PC-3 (cell line): ENCODE data around the gene ZNF611. TPM values are rescaled to one million over a fixed set of nuclear protein-coding genes. Genes with fewer than 3 reads are reported as not detected.
A peak's percentile ranks its signal among the peaks of the same experiment; 100 is the strongest.
"Not testable (repeated sequence)": the region's sequence is repeated elsewhere in the genome, so short reads cannot be mapped to it uniquely, and the experiment has no call there.

Experiments used
- ATAC-seq: fragments of 200-7000 bp; cut with Tn5 transposase; 2 replicates; pipeline ENCODE4 v1.9.1; 2020; ENCODE audit warnings: mild to moderate bottlenecking, moderate library complexity
- BruUV-seq: library from RNA; stranded (reverse); fragments of 400-500 nt; replicated peaks from 2 replicates; lab custom pipeline; 2021; lab: Mats Ljungman, UMichigan
- CTCF ChIA-PET: fragments of 300-600 bp; sonication (Branson Sonifier 250); formaldehyde crosslinking; loops from one replicate; lab custom pipeline; 2022; ENCODE audit warnings: antibody characterized with exemption; lab: Charles Lee
- POLR2A ChIA-PET: fragments of 300-600 bp; sonication (Branson Sonifier 250); formaldehyde crosslinking; loops from one replicate; lab custom pipeline; 2022; ENCODE audit warnings: antibody characterized with exemption; ENCODE audit not compliant: unreplicated experiment; lab: Charles Lee
- DNase-seq: peaks from one replicate; pipeline ENCODE4 v3.0.0-alpha.2; 2015
- H2AFZ ChIP-seq: fragments of 300-600 bp; sonication (generic); 2 replicates; pipeline ENCODE4 v1.6.0; 2016; ENCODE audit warnings: antibody characterized with exemption, low read length
- H3F3A ChIP-seq: fragments of 300-600 bp; sonication (generic); one replicate; pipeline ENCODE4 v1.6.0; 2017; ENCODE audit warnings: antibody characterized with exemption, low read length, control low read depth, mild to moderate bottlenecking; ENCODE audit not compliant: unreplicated experiment
- H3K27ac ChIP-seq: fragments of 300-600 bp; sonication (generic); 2 replicates; pipeline ENCODE4 v1.5.1; 2016; ENCODE audit warnings: mild to moderate bottlenecking, low read length
- H3K27me3 ChIP-seq: fragments of 300-600 bp; sonication (generic); 2 replicates; pipeline ENCODE4 v1.6.1; 2016; ENCODE audit warnings: low read length, mixed read lengths
- H3K36me3 ChIP-seq: fragments of 300-600 bp; sonication (generic); 2 replicates; pipeline ENCODE4 v1.6.1; 2016; ENCODE audit warnings: low read depth, mixed run types, low read length, mixed read lengths
- H3K4me1 ChIP-seq: fragments of 300-600 bp; sonication (generic); 2 replicates; pipeline ENCODE4 v1.5.1; 2016; ENCODE audit warnings: low read length; ENCODE audit not compliant: insufficient read depth
- H3K4me2 ChIP-seq: fragments of 300-600 bp; sonication (generic); 2 replicates; pipeline ENCODE4 v1.6.0; 2016; ENCODE audit warnings: low read length
- H3K4me3 ChIP-seq: fragments of 300-600 bp; sonication (generic); 2 replicates; pipeline ENCODE4 v1.5.1; 2016; ENCODE audit warnings: mild to moderate bottlenecking, low read length, mixed read lengths
- H3K79me2 ChIP-seq: fragments of 300-600 bp; sonication (generic); 2 replicates; pipeline ENCODE4 v1.6.1; 2017; ENCODE audit warnings: low read length, mixed read lengths
- H3K9ac ChIP-seq: fragments of 300-600 bp; sonication (generic); 2 replicates; pipeline ENCODE4 v1.6.0; 2016; ENCODE audit warnings: mild to moderate bottlenecking, low read length
- H3K9me2 ChIP-seq: fragments of 300-600 bp; sonication (generic); replicated peaks from 2 replicates; pipeline ENCODE4 v1.6.1; 2016; ENCODE audit warnings: mixed run types, low read length, mixed read lengths
- H3K9me3 ChIP-seq: fragments of 300-600 bp; sonication (generic); 2 replicates; pipeline ENCODE4 v1.6.1; 2016; ENCODE audit warnings: low read length, mixed read lengths
- H4K20me1 ChIP-seq: fragments of 300-600 bp; sonication (generic); 2 replicates; pipeline ENCODE4 v1.6.1; 2016; ENCODE audit warnings: low read length, mixed read lengths
- EZH2 ChIP-seq: fragments of 300-600 bp; sonication (generic); IDR thresholded peaks from one replicate; pipeline ENCODE4 v1.6.1; 2017; ENCODE audit warnings: antibody characterized with exemption, mild to moderate bottlenecking, low read length; ENCODE audit not compliant: unreplicated experiment
- EZH2phosphoT487 ChIP-seq: fragments of 300-600 bp; sonication (generic); IDR thresholded peaks from 2 replicates; pipeline ENCODE4 v1.6.1; 2018; ENCODE audit warnings: mild to moderate bottlenecking, antibody characterized with exemption, low read length, borderline replicate concordance
- intact Hi-C: fragments of 100-400 bp; cut with micrococcal nuclease; formaldehyde crosslinking; loops from 2 replicates; pipeline ENCODE4 v1.9.0; 2023
- total RNA-seq: library from RNA; depleted of rRNA; stranded (reverse); fragments of >200 nt; gene quantifications from 2 replicates; pipeline ENCODE4 v1.2.3, GENCODE V29; 2014
- TF ChIP-seq, protein P1 (sequence below): fragments of 300-600 bp; sonication (generic); conservative IDR thresholded peaks from 2 replicates; pipeline ENCODE4 v1.5.1; 2017; ENCODE audit warnings: antibody characterized with exemption, low read depth, mild to moderate bottlenecking, low read length

Gene ZNF611
- total RNA-seq, 1 experiment from 2014 or later: 8.4 TPM

DNA sequence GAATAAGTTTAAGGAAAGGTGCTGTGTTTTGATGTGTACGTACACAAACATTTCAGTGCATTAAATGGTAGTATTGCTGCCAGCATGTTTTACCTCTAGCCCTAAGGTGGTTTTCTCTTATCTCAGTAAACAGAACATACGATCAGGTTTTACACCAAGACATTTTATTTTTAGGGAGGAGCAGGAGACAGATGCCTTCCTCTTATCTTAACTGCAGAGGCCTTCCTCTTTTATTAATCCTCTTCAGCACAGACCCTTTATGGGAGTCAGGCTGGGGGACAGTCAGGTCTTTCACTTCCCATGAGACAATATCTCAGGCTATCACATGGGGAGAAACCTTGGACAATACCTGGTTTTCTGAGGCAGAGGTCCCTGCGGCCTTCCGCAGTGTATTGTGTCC lies 14.9 kb upstream of the ZNF611 start:
- H3K9me2 ChIP-seq: no peaks in the 10 kb centered on the region
- CTCF ChIA-PET: no interaction called here

DNA sequence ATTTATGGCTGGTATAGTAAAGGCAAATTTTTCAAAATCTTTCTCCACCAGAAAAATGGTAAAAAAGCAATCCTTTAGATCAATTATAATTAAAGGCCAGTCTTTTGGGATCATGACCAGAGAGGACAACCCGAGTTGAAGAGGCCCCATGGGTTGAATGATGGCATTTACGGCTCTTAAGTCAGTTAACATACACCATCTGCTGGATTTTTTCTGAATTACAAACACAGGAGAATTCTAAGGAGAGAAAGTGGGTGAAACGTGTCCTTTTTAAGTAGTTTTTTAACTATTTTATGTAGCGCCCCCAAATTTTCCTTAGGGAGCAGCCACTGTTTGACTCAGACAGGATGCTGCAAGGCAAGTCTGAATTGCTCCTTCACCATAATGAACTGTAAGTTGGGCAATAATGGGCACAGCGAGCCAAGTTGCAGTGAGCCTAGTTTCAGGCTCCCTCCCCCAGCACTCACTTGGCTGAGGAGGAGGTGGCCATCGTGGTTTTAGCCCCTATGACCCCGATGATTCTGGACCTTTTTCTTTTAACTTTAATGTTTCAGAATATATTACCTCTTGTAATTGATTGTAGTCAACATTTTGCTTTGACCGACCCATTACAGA lies 13.6 kb upstream of the ZNF611 start:
- no peaks in the 10 kb centered on the region for H3K9me2 ChIP-seq
- H3F3A ChIP-seq: no peaks in the 10 kb centered on the region
- no peaks in the 10 kb centered on the region for H4K20me1 ChIP-seq
- H3K27ac ChIP-seq: no peak overlapping the region
- H2AFZ ChIP-seq: 0 out of 2 replicates have a peak overlapping the region, but pooled peaks have one; percentile 52
- H3K9me3 ChIP-seq: no peaks in the 10 kb centered on the region
- ChIA-PET CTCF (no interaction called here), POLR2A (no interaction called here)
- TF ChIP-seq, protein P1, sequence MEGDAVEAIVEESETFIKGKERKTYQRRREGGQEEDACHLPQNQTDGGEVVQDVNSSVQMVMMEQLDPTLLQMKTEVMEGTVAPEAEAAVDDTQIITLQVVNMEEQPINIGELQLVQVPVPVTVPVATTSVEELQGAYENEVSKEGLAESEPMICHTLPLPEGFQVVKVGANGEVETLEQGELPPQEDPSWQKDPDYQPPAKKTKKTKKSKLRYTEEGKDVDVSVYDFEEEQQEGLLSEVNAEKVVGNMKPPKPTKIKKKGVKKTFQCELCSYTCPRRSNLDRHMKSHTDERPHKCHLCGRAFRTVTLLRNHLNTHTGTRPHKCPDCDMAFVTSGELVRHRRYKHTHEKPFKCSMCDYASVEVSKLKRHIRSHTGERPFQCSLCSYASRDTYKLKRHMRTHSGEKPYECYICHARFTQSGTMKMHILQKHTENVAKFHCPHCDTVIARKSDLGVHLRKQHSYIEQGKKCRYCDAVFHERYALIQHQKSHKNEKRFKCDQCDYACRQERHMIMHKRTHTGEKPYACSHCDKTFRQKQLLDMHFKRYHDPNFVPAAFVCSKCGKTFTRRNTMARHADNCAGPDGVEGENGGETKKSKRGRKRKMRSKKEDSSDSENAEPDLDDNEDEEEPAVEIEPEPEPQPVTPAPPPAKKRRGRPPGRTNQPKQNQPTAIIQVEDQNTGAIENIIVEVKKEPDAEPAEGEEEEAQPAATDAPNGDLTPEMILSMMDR: peak; percentile 73
- no peak for TF ChIP-seq EZH2
- BruUV-seq: no TSS peak
- H3K9ac ChIP-seq: no peak overlapping the region
- no peak overlapping the region for H3K4me3 ChIP-seq
- DNase-seq: peak; percentile 67
- intact Hi-C loops: loop anchor here (1.0 kb wide), 3 partner anchors 110 to 500 kb away; partner anchors contain the start of genes ZNF808 and ZNF83
- H3K36me3 ChIP-seq: no peaks in the 10 kb centered on the region
- H3K4me2 ChIP-seq: peak overlapping the region; percentile 46
- peak; percentile 62 for ATAC-seq
- H3K79me2 ChIP-seq: no peaks in the 10 kb centered on the region
- no peaks in the 10 kb centered on the region for H3K27me3 ChIP-seq
- no peaks in the 10 kb centered on the region for H3K4me1 ChIP-seq

More for the DNA sequence above, 14.9 kb upstream of the ZNF611 start:
- Histone ChIP-seq H3K27me3 (no peaks in the 10 kb centered on the region), H3K4me2 (no peak overlapping the region), H3K79me2 (no peaks in the 10 kb centered on the region), H3K36me3 (no peaks in the 10 kb centered on the region), H3K4me3 (no peak overlapping the region), H3K9me3 (peaks cover 4% of the 10 kb centered on the region; the same call in 1 of the 2 replicates), H2AFZ (no peak overlapping the region), H3K27ac (no peak overlapping the region), H3K9ac (no peak overlapping the region), H3F3A (no peaks in the 10 kb centered on the region), H3K4me1 (no peaks in the 10 kb centered on the region), H4K20me1 (no peaks in the 10 kb centered on the region)
- POLR2A ChIA-PET: no interaction called here
- no TSS peak for BruUV-seq
- DNase-seq: no peak
- ATAC-seq: no peak
- TF ChIP-seq EZH2phosphoT487: no peak
- TF ChIP-seq, protein P1: no peak
- no peak for TF ChIP-seq EZH2
- intact Hi-C loops: no loop called here

DNA sequence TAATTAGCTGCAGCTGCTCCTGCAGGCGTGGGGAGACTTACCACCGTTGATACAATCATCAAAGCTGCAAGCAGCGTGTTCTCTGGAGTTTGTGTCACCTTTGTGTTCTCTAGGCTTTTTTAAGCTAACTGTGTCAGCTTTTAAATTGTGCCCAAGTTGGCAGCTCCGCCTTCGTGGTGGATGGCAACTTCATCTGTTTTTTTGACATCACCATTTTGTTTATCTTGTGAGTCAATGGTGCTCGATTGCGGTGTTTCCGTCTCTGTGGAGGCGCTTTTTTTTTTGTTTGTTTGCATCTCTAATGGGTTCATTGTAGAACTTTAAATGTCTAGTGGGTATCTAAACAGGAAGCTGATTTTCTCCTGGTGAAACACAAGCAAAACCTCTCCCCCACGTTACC lies 11.1 kb upstream of the ZNF611 start:
- BruUV-seq, H3K4me3 ChIP-seq, intact Hi-C loops, CTCF ChIA-PET, POLR2A ChIA-PET, H3K9ac ChIP-seq, H3F3A ChIP-seq, H4K20me1 ChIP-seq, H3K9me2 ChIP-seq, H3K36me3 ChIP-seq, H3K9me3 ChIP-seq, H2AFZ ChIP-seq, H3K79me2 ChIP-seq, H3K27me3 ChIP-seq, H3K4me1 ChIP-seq: not testable (repeated sequence)
- ATAC-seq: peak; percentile 77
- Histone ChIP-seq H3K4me2 (peak overlapping the region; percentile 9; the same call in 1 of the 2 replicates), H3K27ac (peak overlapping the region; percentile 34; the same call in 1 of the 2 replicates)
- DNase-seq: peak; percentile 77
